COLO668 (cell line): ENCODE data around the gene IGSF1.

Experiments
- DNase-seq: peaks from one replicate; lab custom pipeline; 2025; ENCODE audit not compliant: unreplicated experiment; lab: John Stamatoyannopoulos, UW

Gene IGSF1

GRCh38 chrX:131288738-131289511, at the start of gene IGSF1:
Gene IGSF1 (minus strand): TSS chrX:131289306. CDS start chrX:131286674, 2,632 bp downstream.
- DNase-seq = no peak

DNA sequence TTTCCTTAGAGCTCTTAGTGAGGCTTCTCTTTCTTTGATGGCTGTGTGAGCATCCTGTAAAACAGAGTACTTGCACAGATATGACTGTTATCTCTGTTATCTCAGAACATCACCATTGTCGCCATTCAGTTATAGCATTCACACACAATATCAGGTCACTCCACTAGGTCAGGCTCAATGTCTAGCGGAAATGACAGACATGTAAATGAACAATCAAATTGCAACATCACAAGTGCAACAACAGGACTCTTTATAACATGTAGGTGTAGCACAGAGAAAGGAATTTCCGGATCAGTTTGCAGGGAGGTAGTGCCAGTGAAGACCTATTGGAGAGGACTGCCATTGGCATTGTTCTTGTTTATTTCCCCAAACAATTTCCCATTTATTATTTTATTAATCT, 43.2 kb upstream of the IGSF1 start:
- DNase-seq = no peak

DNA sequence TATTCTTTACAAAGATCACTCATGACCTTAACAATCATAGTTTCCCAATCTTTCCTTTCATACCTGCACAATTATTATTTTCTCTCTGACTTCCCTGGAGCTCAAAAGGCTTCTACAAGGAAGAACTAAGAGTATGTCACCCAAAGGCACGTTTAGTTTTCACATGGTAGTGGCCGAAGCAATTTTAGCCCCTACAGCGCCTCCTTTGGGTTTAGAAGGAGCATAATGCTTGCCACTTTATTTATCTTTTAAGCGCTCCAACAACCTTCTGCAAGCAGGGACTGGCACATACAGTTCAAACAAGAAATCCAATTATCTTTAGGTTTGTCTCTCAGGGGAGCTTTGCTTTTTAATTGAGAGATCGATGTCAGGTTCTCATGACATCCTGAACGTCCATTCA, 42.0 kb upstream of the IGSF1 start:
- DNase-seq = no peak

- DNase-seq = no peak
These were observed 41.6 kb upstream of the IGSF1 start for GRCh38 chrX:131330735-131331134.

DNA sequence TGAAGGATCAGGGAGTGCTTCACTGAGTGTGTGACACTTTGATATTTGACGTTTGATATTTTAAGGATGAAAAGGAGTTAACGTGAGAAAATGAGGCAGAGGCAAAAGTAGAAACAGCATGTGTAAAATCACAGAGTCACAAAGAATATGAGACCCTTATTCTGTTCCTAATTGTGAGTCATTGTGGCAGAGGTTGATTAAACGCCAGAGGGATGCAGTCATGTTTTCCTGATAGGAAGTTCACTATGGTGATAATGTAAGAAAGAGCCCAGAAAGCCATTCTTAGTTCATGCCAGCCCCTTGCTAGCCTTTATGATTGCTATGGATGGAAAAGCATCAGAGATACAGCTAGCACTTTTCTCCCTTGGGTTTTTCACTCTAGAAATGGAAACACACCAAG, 33.5 kb upstream of the IGSF1 start:
- no peak for DNase-seq

DNA sequence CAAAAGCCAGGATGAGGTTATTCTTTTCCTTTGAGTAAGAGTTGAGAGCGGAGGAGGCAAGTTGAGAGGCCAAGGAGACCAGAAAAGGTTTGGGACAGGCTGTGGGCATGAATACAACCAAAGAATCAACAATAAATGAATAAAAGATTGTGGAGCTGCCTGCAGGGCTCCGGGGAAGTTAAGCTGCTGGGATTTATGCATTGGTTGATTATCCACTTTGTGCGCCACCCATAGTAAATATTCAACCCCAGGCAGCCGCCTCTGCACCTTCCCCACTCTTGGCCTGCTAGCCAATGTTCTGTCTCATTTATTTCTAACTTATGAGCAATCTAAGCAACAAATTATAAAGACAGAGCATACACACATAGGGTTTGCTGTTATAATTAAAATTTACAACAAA, 28.2 kb upstream of the IGSF1 start:
- DNase-seq = no peak

DNA sequence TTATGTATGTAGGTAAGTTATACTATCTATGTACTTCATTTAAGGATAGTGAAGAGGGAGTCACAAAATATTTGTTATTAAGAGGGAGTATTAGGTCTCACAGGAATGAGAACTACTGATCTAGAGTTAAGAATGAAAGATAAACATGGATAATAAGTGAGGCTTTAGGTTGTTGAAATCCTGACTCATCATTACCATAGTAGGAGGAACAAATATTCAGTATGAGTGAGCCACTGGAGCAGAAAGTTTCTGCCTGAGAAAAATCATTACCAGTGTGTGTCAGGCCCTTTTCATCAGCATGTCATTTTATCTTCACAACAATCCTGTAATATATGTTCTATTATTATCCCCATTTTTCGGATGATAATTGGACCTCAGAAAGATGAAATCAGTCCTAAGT, 27.2 kb upstream of the IGSF1 start:
- no peak for DNase-seq

DNA sequence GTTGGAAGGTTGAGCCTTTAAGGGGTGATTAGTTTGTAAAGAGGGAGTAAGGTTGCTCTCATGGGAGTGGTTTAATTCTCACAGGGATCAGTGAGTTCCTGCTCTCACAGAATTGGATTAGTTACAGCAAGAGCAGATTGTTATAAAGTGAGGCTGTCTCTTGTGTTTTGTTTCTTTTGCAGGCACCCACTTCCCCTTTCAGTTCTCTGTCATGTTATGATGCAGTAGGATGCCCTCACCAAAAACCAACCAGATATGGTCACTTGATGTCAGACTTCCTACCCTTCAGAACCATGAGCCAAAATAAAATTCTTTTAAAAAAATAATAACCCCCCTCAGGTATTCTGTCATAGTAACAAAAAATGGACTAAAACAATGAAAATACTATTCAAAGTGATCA, 19.9 kb upstream of the IGSF1 start:
- DNase-seq = no peak

DNA sequence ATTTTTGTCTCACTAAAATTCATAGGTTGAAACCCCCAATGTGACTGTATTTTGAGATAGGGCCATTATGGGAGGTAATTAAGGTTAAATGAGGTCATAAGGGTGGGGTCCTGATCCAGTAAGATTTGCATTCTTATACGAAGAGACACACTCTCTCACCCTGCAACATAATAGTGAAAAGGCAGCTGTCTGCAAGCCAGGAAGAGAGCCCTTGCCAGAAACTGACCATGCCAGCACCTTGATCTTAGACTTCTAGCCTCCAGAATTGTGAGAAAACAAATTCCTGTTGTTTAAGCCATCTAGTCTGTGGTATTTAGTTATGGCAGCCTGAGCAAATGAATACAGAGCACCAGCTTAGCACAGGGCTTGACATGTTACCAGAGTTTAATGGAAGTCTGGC, 17.5 kb upstream of the IGSF1 start:
- DNase-seq = no peak

GRCh38 chrX:131305926-131306325, 16.8 kb upstream of the IGSF1 start:
- no peak for DNase-seq

DNA sequence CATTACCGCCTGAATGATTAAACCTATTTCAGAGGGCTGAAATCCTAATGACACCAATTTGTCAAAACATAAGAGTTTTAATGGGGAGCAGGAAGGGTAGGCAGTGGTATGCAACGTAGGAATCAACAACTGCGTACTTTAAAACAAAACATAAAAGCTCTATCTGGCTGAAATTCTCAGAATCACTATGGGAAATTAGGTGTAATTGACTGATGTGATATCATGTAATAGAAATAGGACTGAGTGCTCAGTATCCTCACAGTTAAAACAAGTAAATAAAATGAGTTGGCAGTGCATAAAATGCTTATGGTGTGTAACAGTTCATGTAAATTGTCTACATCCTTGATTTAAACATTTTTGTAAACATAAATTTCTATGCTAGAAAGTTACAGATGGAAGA, 13.6 kb upstream of the IGSF1 start:
- DNase-seq = no peak

GRCh38 chrX:131301155-131301554, 12.0 kb upstream of the IGSF1 start:
- DNase-seq = no peak

GRCh38 chrX:131298846-131299245, 9.7 kb upstream of the IGSF1 start:
- DNase-seq = no peak

DNA sequence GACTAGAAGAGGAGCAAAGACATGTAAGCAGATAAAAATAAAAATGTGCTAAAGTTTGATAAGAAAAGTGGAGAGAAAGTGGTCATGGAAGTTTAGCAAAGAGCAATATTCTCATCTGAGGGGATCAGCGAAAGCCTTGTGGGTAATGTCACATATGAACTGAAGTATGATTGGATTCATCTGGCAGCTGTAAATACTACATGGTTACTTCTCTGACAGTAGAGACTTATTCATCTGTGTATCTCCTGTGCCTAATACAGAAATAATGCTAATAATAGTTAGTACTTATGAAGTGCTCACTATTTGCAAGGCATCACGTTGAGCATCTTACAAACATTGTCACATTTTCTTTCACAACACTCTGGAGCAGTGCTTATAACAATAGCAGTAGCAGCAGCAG, 8.9 kb upstream of the IGSF1 start:
- no peak for DNase-seq

- no peak for DNase-seq
These were observed 421 bp upstream of the IGSF1 start for GRCh38 chrX:131289527-131289926.

- DNase-seq = no peak
These were observed 918 bp downstream of the IGSF1 start for GRCh38 chrX:131288188-131288587.

DNA sequence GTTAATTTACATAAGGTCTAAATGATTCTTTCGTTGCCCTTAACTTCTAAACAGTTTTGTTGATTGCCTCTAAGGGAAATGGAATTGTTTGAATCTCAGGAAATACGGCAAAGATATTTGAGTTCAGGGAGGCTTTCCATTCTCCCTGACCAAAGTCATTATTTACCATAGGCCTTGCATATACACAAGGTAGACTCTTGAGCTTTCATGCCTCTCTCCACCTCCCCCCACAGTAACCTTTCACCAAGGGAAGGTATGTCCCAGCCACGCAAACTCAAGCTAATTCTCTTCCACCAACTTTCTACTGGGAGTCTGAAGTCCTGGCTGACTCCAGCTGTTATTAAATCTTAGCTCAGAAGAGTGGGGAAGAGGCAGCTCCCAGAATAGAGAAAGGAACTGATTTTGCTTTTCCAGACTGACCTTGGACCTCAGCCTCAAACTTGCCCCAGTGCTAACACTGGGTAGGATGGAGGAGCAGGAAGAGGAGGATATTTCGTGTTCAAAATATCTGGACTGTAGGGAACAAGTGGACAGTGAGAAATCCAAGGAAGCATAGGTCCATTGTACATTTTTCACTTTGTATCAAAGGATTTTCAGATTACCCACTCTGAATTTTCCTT, 1.4 kb downstream of the IGSF1 start:
- DNase-seq = no peak

GRCh38 chrX:131279617-131280016, 9.5 kb downstream of the IGSF1 start:
- DNase-seq = no peak

GRCh38 chrX:131279197-131279596, 9.9 kb downstream of the IGSF1 start:
- no peak for DNase-seq

DNA sequence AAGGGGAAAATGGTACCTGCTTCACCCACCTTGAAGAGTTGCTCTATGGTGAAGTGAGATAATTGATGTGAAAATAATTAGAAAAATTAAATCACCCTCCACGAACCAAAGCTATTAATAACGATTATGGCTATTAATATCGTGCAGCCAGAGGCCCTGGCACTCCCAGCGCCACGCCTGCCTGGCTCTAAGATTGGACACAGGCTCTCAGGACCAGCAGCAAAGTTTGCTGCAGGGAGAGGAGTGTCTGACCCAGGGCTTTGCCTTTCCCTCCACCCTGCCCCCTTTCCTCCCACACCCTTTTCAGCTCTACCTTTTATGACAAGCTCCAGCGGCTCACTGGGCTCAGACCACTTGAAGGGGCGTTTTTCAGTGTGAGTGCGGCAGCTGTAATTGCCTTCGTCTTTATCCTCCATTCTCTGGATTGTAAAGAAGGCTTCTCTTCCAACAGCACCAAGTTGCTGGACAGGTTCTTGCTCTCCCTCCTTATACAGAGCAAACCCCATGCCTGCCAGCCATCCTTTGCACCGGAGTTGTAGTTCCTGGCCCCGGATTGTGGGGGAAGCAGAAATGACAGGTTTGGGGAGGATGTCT, 11.5 kb downstream of the IGSF1 start:
- no peak for DNase-seq

DNA sequence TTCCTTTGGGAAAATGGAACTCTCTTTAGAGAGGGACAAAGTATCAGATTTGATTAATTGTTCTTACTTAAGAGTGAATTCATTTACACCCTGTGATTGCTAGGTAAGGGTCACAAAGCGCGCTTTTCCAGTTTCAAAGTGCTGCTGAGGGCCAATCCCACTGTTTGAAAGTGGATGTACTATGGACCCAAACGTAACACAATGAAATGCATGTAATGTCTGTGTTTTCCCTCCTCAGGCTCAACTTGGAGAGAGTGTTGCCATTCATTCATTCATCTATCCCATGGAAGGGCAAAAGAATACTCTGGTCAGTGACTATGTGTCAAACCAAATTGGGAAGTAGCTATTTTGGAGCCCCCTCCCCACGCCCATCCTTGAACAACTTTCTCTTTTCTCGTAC, 16.1 kb downstream of the IGSF1 start:
- no peak for DNase-seq

- no peak for DNase-seq
These were observed 17.3 kb downstream of the IGSF1 start for GRCh38 chrX:131271826-131272225.
